Mesendoderm (in vitro differentiated cells): ENCODE results near the gene CMIP.
A peak's percentile ranks its signal among the peaks of the same experiment; 100 is the strongest.

ENCODE experiments used
- DNase-seq: peaks from one replicate; pipeline ENCODE4 v3.0.0; 2013
- H2AK5ac ChIP-seq: 2 replicates; pipeline ENCODE4 v1.6.1; 2013; ENCODE audit warnings: low read length, inconsistent platforms
- H2BK120ac ChIP-seq: 2 replicates; pipeline ENCODE4 v1.6.1; 2013; ENCODE audit warnings: low read depth, mild to moderate bottlenecking, low read length, moderate library complexity, mixed read lengths
- H2BK15ac ChIP-seq: replicated peaks from 2 replicates; pipeline ENCODE4 v1.6.1; 2013; ENCODE audit warnings: low read depth, mild to moderate bottlenecking, moderate library complexity
- H2BK5ac ChIP-seq: 2 replicates; pipeline ENCODE4 v1.6.1; 2013; ENCODE audit warnings: low read length, inconsistent platforms
- H3K18ac ChIP-seq: 2 replicates; pipeline ENCODE4 v1.6.1; 2013; ENCODE audit warnings: mild to moderate bottlenecking, low read length, mixed read lengths
- H3K23ac ChIP-seq: one replicate; pipeline ENCODE4 v1.6.1; 2013; ENCODE audit warnings: low read length
- H3K27ac ChIP-seq: 2 replicates; pipeline ENCODE4 v1.5.1; 2013; ENCODE audit warnings: low read depth, mild to moderate bottlenecking, inconsistent platforms, low read length, moderate library complexity
- H3K27me3 ChIP-seq: 2 replicates; pipeline ENCODE4 v1.6.1; 2013; ENCODE audit warnings: low read length, control low read depth, mild to moderate bottlenecking, inconsistent platforms; ENCODE audit not compliant: insufficient read depth, poor library complexity
- H3K36me3 ChIP-seq: 2 replicates; pipeline ENCODE4 v1.6.1; 2013; ENCODE audit warnings: low read length, inconsistent platforms; ENCODE audit not compliant: control insufficient read depth, insufficient read depth
- H3K4ac ChIP-seq: one replicate; pipeline ENCODE4 v1.6.1; 2013; ENCODE audit warnings: low read depth, mild to moderate bottlenecking, low read length, moderate library complexity
- H3K4me1 ChIP-seq: 2 replicates; pipeline ENCODE4 v1.6.1; 2013; ENCODE audit warnings: low read depth, low read length, inconsistent platforms; ENCODE audit not compliant: control insufficient read depth
- H3K4me2 ChIP-seq: 2 replicates; pipeline ENCODE4 v1.6.1; 2013; ENCODE audit warnings: low read length
- H3K4me3 ChIP-seq: 2 replicates; pipeline ENCODE4 v1.5.1; 2013; ENCODE audit warnings: mild to moderate bottlenecking, low read length
- H3K56ac ChIP-seq: one replicate; pipeline ENCODE4 v1.6.1; 2013; ENCODE audit warnings: low read length
- H3K79me1 ChIP-seq: 2 replicates; pipeline ENCODE4 v1.6.1; 2013; ENCODE audit warnings: low read length, inconsistent platforms
- H3K79me2 ChIP-seq: 2 replicates; pipeline ENCODE4 v1.6.1; 2013; ENCODE audit warnings: mild to moderate bottlenecking, low read length; ENCODE audit not compliant: control insufficient read depth, insufficient read depth
- H3K9ac ChIP-seq: 2 replicates; pipeline ENCODE4 v1.6.1; 2013; ENCODE audit warnings: low read length, inconsistent platforms
- H4K5ac ChIP-seq: one replicate; pipeline ENCODE4 v1.6.1; 2013; ENCODE audit warnings: low read length
- H4K8ac ChIP-seq: one replicate; pipeline ENCODE4 v1.6.1; 2013; ENCODE audit warnings: low read depth, mild to moderate bottlenecking, control low read depth, low read length, moderate library complexity
- WGBS: extraction: QIAGEN DNeasy Blood & Tissue Kit; methylation state at CpG from one replicate; pipeline ENCODE4 v1.1.7; 2013; ENCODE audit warnings: low lambda C conversion rate, missing lambda C conversion rate; ENCODE audit not compliant: insufficient coverage; ENCODE audit errors: extremely low coverage; 5-methylcytosine and 5-hydroxymethylcytosine counted together

Gene CMIP

GRCh38 chr16:81492965-81493754 lies 48.6 kb downstream of the CMIP start:
- no peak overlapping the region for H4K5ac ChIP-seq
- no peaks in the 10 kb centered on the region for H3K27me3 ChIP-seq
- no peak overlapping the region for H3K18ac ChIP-seq
- no peak overlapping the region for H2BK5ac ChIP-seq
- H2BK15ac ChIP-seq, result no peak overlapping the region
- no peak overlapping the region for H2AK5ac ChIP-seq
- no peak overlapping the region for H3K23ac ChIP-seq
- peak overlapping the region; percentile 31 for H3K56ac ChIP-seq
- H2BK120ac ChIP-seq, result no peak overlapping the region
- H3K4me1 ChIP-seq, result no peaks in the 10 kb centered on the region
- no peak overlapping the region for H3K4me2 ChIP-seq
- H3K36me3 ChIP-seq, result no peaks in the 10 kb centered on the region
- H3K79me2 ChIP-seq, result peaks cover 41% of the 10 kb centered on the region
- no peak overlapping the region for H3K4ac ChIP-seq
- no peak overlapping the region for H3K4me3 ChIP-seq
- WGBS, result no CpG with 5 or more reads among the region's 29 CpGs
- peaks cover 46% of the 10 kb centered on the region for H3K79me1 ChIP-seq
- no peak for DNase-seq
- no peak overlapping the region for H3K9ac ChIP-seq
- H4K8ac ChIP-seq, result no peak overlapping the region
- H3K27ac ChIP-seq, result no peak overlapping the region

- H2BK5ac ChIP-seq, result no peak overlapping the region
- no peak overlapping the region for H3K18ac ChIP-seq
- no peak overlapping the region for H4K5ac ChIP-seq
- no peak overlapping the region for H3K4ac ChIP-seq
- no peak overlapping the region for H2BK15ac ChIP-seq
- peaks cover 49% of the 10 kb centered on the region for H3K79me1 ChIP-seq
- H3K36me3 ChIP-seq, result no peaks in the 10 kb centered on the region
- H2BK120ac ChIP-seq, result no peak overlapping the region
- no peak overlapping the region for H2AK5ac ChIP-seq
- peaks cover 43% of the 10 kb centered on the region for H3K79me2 ChIP-seq
- H3K4me3 ChIP-seq, result no peak overlapping the region
- H3K4me1 ChIP-seq, result no peaks in the 10 kb centered on the region
- WGBS, result no CpG with 5 or more reads among the region's 23 CpGs
- no peak overlapping the region for H3K27ac ChIP-seq
- H3K4me2 ChIP-seq, result no peak overlapping the region
- peak; percentile 65 for DNase-seq
- H4K8ac ChIP-seq, result no peak overlapping the region
- H3K23ac ChIP-seq, result no peak overlapping the region
- H3K9ac ChIP-seq, result no peak overlapping the region
- H3K27me3 ChIP-seq, result no peaks in the 10 kb centered on the region
- H3K56ac ChIP-seq, result no peak overlapping the region
Observed at GRCh38 chr16:81493755-81494433, 49.3 kb downstream of the CMIP start.

GRCh38 chr16:81494434-81494806 lies 49.8 kb downstream of the CMIP start:
- no peak overlapping the region for H3K4ac ChIP-seq
- H3K18ac ChIP-seq, result no peak overlapping the region
- no peak overlapping the region for H3K56ac ChIP-seq
- H3K27me3 ChIP-seq, result no peaks in the 10 kb centered on the region
- H3K36me3 ChIP-seq, result no peaks in the 10 kb centered on the region
- H4K8ac ChIP-seq, result no peak overlapping the region
- no peak overlapping the region for H3K4me3 ChIP-seq
- H3K9ac ChIP-seq, result no peak overlapping the region
- no peak overlapping the region for H2BK15ac ChIP-seq
- H3K79me1 ChIP-seq, result peaks cover 51% of the 10 kb centered on the region
- H2BK5ac ChIP-seq, result no peak overlapping the region
- H3K4me1 ChIP-seq, result no peaks in the 10 kb centered on the region
- no peak overlapping the region for H3K27ac ChIP-seq
- no peak for DNase-seq
- H3K23ac ChIP-seq, result no peak overlapping the region
- H3K79me2 ChIP-seq, result peaks cover 41% of the 10 kb centered on the region
- H3K4me2 ChIP-seq, result no peak overlapping the region
- no peak overlapping the region for H2AK5ac ChIP-seq
- no CpG with 5 or more reads among the region's 10 CpGs for WGBS
- no peak overlapping the region for H2BK120ac ChIP-seq
- no peak overlapping the region for H4K5ac ChIP-seq

GRCh38 chr16:81494888-81495287 lies 50.3 kb downstream of the CMIP start:
- Histone ChIP-seq H3K4me3 (no peak overlapping the region), H3K36me3 (no peaks in the 10 kb centered on the region), H2BK120ac (no peak overlapping the region), H3K23ac (no peak overlapping the region), H3K27ac (no peak overlapping the region), H3K4ac (no peak overlapping the region), H3K27me3 (no peaks in the 10 kb centered on the region), H4K8ac (no peak overlapping the region), H3K18ac (no peak overlapping the region), H3K9ac (no peak overlapping the region), H2AK5ac (no peak overlapping the region), H3K79me2 (peaks cover 37% of the 10 kb centered on the region), H3K4me1 (no peaks in the 10 kb centered on the region), H3K79me1 (peaks cover 52% of the 10 kb centered on the region), H2BK15ac (no peak overlapping the region), H3K4me2 (no peak overlapping the region), H3K56ac (no peak overlapping the region), H2BK5ac (no peak overlapping the region), H4K5ac (no peak overlapping the region)
- no peak for DNase-seq
- WGBS, result no CpG with 5 or more reads among the region's 4 CpGs

- Histone ChIP-seq H3K36me3 (no peaks in the 10 kb centered on the region), H3K79me2 (peaks cover 33% of the 10 kb centered on the region), H3K9ac (no peak overlapping the region), H3K4ac (no peak overlapping the region), H3K79me1 (peaks cover 48% of the 10 kb centered on the region), H3K23ac (no peak overlapping the region), H2BK5ac (no peak overlapping the region), H3K27ac (no peak overlapping the region), H3K4me1 (no peaks in the 10 kb centered on the region), H3K56ac (no peak overlapping the region), H2BK120ac (no peak overlapping the region), H3K4me3 (no peak overlapping the region), H3K18ac (no peak overlapping the region), H3K4me2 (no peak overlapping the region), H3K27me3 (no peaks in the 10 kb centered on the region), H2BK15ac (no peak overlapping the region), H2AK5ac (no peak overlapping the region), H4K8ac (no peak overlapping the region), H4K5ac (no peak overlapping the region)
- DNase-seq, result no peak
- no CpG with 5 or more reads among the region's 17 CpGs for WGBS
Observed at GRCh38 chr16:81495321-81496234, 51.0 kb downstream of the CMIP start.
